Measurements from ENCODE around the gene PRRC2A.

PRRC2A gene

DNA sequence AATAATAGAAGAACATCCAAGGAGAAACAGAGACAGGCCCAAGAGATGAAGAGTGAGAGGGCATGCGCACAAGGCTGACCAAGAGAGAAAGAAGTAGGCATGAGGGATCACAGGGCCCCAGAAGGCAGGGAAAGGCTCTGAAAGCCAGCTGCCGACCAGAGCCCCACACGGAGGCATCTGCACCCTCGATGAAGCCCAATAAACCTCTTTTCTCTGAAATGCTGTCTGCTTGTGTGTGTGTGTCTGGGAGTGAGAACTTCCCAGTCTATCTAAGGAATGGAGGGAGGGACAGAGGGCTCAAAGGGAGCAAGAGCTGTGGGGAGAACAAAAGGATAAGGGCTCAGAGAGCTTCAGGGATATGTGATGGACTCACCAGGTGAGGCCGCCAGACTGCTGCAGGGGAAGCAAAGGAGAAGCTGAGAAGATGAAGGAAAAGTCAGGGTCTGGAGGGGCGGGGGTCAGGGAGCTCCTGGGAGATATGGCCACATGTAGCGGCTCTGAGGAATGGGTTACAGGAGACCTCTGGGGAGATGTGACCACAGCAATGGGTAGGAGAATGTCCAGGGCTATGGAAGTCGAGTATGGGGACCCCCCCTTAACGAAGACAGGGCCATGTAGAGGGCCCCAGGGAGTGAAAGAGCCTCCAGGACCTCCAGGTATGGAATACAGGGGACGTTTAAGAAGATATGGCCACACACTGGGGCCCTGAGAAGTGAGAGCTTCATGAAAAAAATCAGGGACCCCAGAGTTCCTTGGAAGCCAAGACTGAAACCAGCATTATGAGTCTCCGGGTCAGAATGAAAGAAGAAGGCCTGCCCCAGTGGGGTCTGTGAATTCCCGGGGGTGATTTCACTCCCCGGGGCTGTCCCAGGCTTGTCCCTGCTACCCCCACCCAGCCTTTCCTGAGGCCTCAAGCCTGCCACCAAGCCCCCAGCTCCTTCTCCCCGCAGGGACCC is 46.1 kb upstream of the PRRC2A start:
- Histone ChIP-seq H2BK5ac (ENCODE audit: low read length) (no peak overlapping the region), H3K36me3 (replicated peaks in 1 of 2; ENCODE audit: control insufficient read depth in 2 of 2, insufficient read depth in 2 of 2, low read length in 2 of 2) (no peaks in the 10 kb centered on the region), H3K4me2 (ENCODE audit: insufficient read depth, low read length, poor library complexity, severe bottlenecking) (no peak overlapping the region), H4K8ac (ENCODE audit: low read depth, low read length) (no peak overlapping the region), H3K23ac (ENCODE audit: low read depth, low read length, poor library complexity) (no peak overlapping the region), H2BK15ac (ENCODE audit: low read length) (no peak overlapping the region), H4K91ac (ENCODE audit: low read depth, low read length, poor library complexity) (no peak overlapping the region), H3K9ac (ENCODE audit: low read depth, low read length, poor library complexity) (no peak overlapping the region), H3K27me3 (ENCODE audit: control insufficient read depth in 3 of 3, insufficient read depth in 3 of 3, low read depth in 1 of 3, low read length in 3 of 3) (peaks cover 0 to 40% (median 0%) of the 10 kb centered on the region in 3 experiments), H2BK120ac (ENCODE audit: low read depth, low read length) (no peak overlapping the region), H3K79me1 (ENCODE audit: low read depth, low read length) (no peaks in the 10 kb centered on the region), H3K4me3 (ENCODE audit: low read length in 2 of 2) (no peak overlapping the region), H3K27ac (replicated peaks; ENCODE audit: low read length) (no peak overlapping the region), H2AFZ (ENCODE audit: low read length) (no peak overlapping the region), H3K9me3 (replicated peaks in 1 of 2; ENCODE audit: control insufficient read depth in 2 of 2, insufficient read depth in 1 of 2, low read depth in 1 of 2, low read length in 2 of 2) (no peaks in the 10 kb centered on the region), H3K4ac (ENCODE audit: low read length) (no peak overlapping the region), H2AK5ac (ENCODE audit: low read depth, low read length) (peak overlapping the region; percentile 19), H3K18ac (ENCODE audit: low read length) (no peak overlapping the region), H3K4me1 (ENCODE audit: control insufficient read depth in 2 of 2, insufficient read depth in 1 of 2, low read depth in 1 of 2, low read length in 2 of 2) (peaks cover 0 to 2% of the 10 kb centered on the region in 2 donors), H2BK12ac (ENCODE audit: low read length) (no peak overlapping the region), H3K14ac (ENCODE audit: low read length) (no peak overlapping the region)
- DNase-seq (ENCODE audit: low spot score) = no peak
- WGBS, 2 donors (ENCODE audit: extremely low coverage in 2 of 2, insufficient read length in 2 of 2, insufficient replicate concordance in 1 of 2) = no CpG with 5 or more reads among the region's 14 CpGs

- Histone ChIP-seq H3K4me3 (ENCODE audit: low read length in 2 of 2) (no peak within 1 kb of the TSS), H3K79me1 (ENCODE audit: low read depth, low read length) (no peaks in the 10 kb centered on the region), H3K27me3 (ENCODE audit: control insufficient read depth in 3 of 3, insufficient read depth in 3 of 3, low read depth in 1 of 3, low read length in 3 of 3) (peaks cover 0 to 50% (median under 1%) of the 10 kb centered on the region in 3 experiments), H3K14ac (ENCODE audit: low read length) (no peak within 1 kb of the TSS), H3K27ac (replicated peaks; ENCODE audit: low read length) (no peak within 1 kb of the TSS), H2BK120ac (ENCODE audit: low read depth, low read length) (no peak within 1 kb of the TSS), H4K8ac (ENCODE audit: low read depth, low read length) (no peak within 1 kb of the TSS), H3K4ac (ENCODE audit: low read length) (no peak within 1 kb of the TSS), H2AK5ac (ENCODE audit: low read depth, low read length) (peak within 1 kb of the TSS; percentile 19), H3K18ac (ENCODE audit: low read length) (no peak within 1 kb of the TSS), H2BK12ac (ENCODE audit: low read length) (no peak within 1 kb of the TSS), H3K4me1 (ENCODE audit: control insufficient read depth in 2 of 2, insufficient read depth in 1 of 2, low read depth in 1 of 2, low read length in 2 of 2) (peaks cover 0 to 4% of the 10 kb centered on the region in 2 donors), H3K9ac (ENCODE audit: low read depth, low read length, poor library complexity) (no peak within 1 kb of the TSS), H2BK15ac (ENCODE audit: low read length) (no peak within 1 kb of the TSS), H3K23ac (ENCODE audit: low read depth, low read length, poor library complexity) (no peak within 1 kb of the TSS), H3K9me3 (replicated peaks in 1 of 2; ENCODE audit: control insufficient read depth in 2 of 2, insufficient read depth in 1 of 2, low read depth in 1 of 2, low read length in 2 of 2) (no peaks in the 10 kb centered on the region), H4K91ac (ENCODE audit: low read depth, low read length, poor library complexity) (no peak within 1 kb of the TSS), H2AFZ (ENCODE audit: low read length) (no peak within 1 kb of the TSS), H2BK5ac (ENCODE audit: low read length) (no peak within 1 kb of the TSS), H3K4me2 (ENCODE audit: insufficient read depth, low read length, poor library complexity, severe bottlenecking) (no peak within 1 kb of the TSS), H3K36me3 (replicated peaks in 1 of 2; ENCODE audit: control insufficient read depth in 2 of 2, insufficient read depth in 2 of 2, low read length in 2 of 2) (no peaks in the 10 kb centered on the region)
- no CpG with 5 or more reads among the region's 19 CpGs for WGBS, 2 donors (ENCODE audit: extremely low coverage in 2 of 2, insufficient read length in 2 of 2, insufficient replicate concordance in 1 of 2)
- no peak for DNase-seq (ENCODE audit: low spot score)
Observed at GRCh38 chr6:31575335-31575901, 45.1 kb upstream of the PRRC2A start, which contains the start of gene TNF. TSS of gene TNF (plus strand) at chr6:31575565. CDS start at chr6:31575742, 177 bp downstream.

- Histone ChIP-seq H3K79me1 (ENCODE audit: low read depth, low read length) (no peaks in the 10 kb centered on the region), H3K27me3 (ENCODE audit: control insufficient read depth in 3 of 3, insufficient read depth in 3 of 3, low read depth in 1 of 3, low read length in 3 of 3) (peaks cover 0 to 52% (median 3%) of the 10 kb centered on the region in 3 experiments), H3K14ac (ENCODE audit: low read length) (no peak overlapping the region), H2AFZ (ENCODE audit: low read length) (no peak overlapping the region), H3K27ac (replicated peaks; ENCODE audit: low read length) (no peak overlapping the region), H4K91ac (ENCODE audit: low read depth, low read length, poor library complexity) (no peak overlapping the region), H4K8ac (ENCODE audit: low read depth, low read length) (no peak overlapping the region), H2BK120ac (ENCODE audit: low read depth, low read length) (no peak overlapping the region), H2BK5ac (ENCODE audit: low read length) (no peak overlapping the region), H3K9ac (ENCODE audit: low read depth, low read length, poor library complexity) (no peak overlapping the region), H2BK15ac (ENCODE audit: low read length) (no peak overlapping the region), H3K36me3 (replicated peaks in 1 of 2; ENCODE audit: control insufficient read depth in 2 of 2, insufficient read depth in 2 of 2, low read length in 2 of 2) (no peaks in the 10 kb centered on the region), H3K18ac (ENCODE audit: low read length) (no peak overlapping the region), H3K4ac (ENCODE audit: low read length) (no peak overlapping the region), H3K9me3 (replicated peaks in 1 of 2; ENCODE audit: control insufficient read depth in 2 of 2, insufficient read depth in 1 of 2, low read depth in 1 of 2, low read length in 2 of 2) (no peaks in the 10 kb centered on the region), H3K4me2 (ENCODE audit: insufficient read depth, low read length, poor library complexity, severe bottlenecking) (no peak overlapping the region), H3K4me1 (ENCODE audit: control insufficient read depth in 2 of 2, insufficient read depth in 1 of 2, low read depth in 1 of 2, low read length in 2 of 2) (peaks cover 2 to 7% of the 10 kb centered on the region in 2 donors), H2AK5ac (ENCODE audit: low read depth, low read length) (no peak overlapping the region), H3K23ac (ENCODE audit: low read depth, low read length, poor library complexity) (no peak overlapping the region), H3K4me3 (ENCODE audit: low read length in 2 of 2) (no peak overlapping the region), H2BK12ac (ENCODE audit: low read length) (no peak overlapping the region)
- DNase-seq (ENCODE audit: low spot score) = no peak
- 100% methylated on average over 5 of the region's 8 CpGs; no CpG with 5 or more reads in 1 of the 2 donors for WGBS, 2 donors (ENCODE audit: extremely low coverage in 2 of 2, insufficient read length in 2 of 2, insufficient replicate concordance in 1 of 2)
Observed at GRCh38 chr6:31575952-31576685, 44.4 kb upstream of the PRRC2A start.
